Measurements from ENCODE around the gene KLHDC4.
"Not testable (repeated sequence)": the region's sequence is repeated elsewhere in the genome, so short reads cannot be mapped to it uniquely, and the experiment has no call there.

The KLHDC4 gene

GRCh38 chr16:87720446-87720845 is 45.3 kb downstream of the KLHDC4 start:
- DNase-seq (ENCODE audit: low read depth): no peak

- DNase-seq (ENCODE audit: low read depth): not testable (repeated sequence)
Observed at GRCh38 chr16:87718831-87719230, 47.0 kb downstream of the KLHDC4 start.

- no peak for DNase-seq (ENCODE audit: low read depth)
Observed at GRCh38 chr16:87715658-87716057, 50.1 kb downstream of the KLHDC4 start.

DNA sequence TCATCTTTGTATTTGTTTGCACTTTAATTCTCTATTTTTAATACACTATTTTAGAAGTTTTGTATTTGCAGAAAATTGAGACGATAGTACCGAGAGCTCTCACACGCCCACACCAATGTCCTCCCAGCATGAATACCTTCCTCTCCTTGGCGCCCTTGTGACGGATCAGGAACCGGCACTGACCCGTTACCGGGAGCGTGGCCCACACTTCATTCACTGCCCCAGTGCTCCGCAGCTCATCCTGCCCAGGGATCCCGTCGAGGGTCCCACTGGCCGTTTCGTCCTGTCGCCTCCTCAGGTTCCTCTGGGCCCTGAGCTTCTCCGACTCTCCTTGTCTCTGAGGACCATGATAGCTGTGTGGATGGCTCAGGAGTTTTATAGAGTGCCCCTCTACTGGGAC is 50.6 kb downstream of the KLHDC4 start:
- DNase-seq (ENCODE audit: low read depth): no peak

DNA sequence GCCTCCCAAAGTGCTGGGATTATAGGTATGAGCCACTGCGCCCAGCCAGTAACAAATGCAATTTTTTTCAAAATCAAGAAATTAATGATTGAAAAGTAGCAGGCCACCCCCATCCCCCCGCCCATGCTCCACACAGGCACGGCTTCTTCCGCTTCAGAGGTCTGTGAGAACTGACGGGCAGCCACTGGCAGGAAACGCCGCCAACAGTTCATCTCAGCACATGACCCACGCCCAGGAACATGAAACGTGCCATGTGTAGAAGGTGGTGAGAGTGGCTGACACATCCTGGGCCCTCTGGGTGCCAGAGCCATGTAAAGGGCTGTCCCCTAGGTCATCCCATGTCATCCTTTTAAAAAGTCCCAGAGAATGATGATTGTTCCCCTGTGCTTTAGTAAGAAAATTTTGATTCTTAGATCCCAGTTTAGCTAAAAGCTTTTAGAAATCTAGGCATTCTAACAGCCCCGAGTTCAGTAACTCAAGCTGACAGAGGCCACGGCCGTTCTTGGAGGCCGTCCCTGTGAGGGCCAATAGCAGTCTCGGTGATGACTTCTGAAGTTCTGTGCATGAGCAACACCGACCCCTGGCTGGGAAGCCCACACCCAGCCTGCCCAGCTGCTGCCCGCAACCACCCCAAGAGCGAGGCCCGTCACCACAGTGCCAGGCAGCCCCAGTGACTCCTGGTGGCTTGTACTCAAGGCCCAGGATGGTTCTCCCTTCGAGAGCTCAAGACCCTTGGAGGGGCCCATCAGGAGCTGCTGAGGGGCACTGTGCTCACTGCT is 52.1 kb downstream of the KLHDC4 start:
- peak; percentile 35 for DNase-seq (ENCODE audit: low read depth)

DNA sequence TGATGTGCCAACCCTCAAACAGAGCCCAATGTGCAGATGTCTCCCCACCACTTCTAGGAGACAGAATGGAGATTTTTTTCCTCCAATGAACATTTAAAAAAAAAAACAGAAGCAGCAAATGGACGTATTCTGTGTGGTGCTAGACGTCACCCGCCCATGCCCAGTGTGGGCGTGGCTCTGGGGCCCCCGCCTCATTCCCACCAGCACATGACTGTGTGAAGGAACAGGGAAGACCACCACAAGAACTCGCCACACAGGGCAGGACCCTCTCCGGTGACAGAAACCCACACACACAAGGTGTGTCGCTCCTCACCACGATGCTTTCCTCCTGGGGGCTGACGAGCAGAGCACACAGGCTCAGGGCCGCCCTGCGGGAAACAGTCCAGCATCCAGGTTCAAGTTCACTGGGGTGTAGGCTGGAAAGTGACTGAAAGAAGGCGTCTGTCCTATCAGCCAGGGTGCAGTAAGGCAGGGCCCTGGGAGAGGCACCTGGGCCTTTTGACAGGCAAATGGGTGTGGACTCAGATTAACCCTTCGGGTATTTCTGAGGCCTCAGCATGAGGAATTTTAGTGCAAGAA is 53.5 kb downstream of the KLHDC4 start:
- no peak for DNase-seq (ENCODE audit: low read depth)

DNA sequence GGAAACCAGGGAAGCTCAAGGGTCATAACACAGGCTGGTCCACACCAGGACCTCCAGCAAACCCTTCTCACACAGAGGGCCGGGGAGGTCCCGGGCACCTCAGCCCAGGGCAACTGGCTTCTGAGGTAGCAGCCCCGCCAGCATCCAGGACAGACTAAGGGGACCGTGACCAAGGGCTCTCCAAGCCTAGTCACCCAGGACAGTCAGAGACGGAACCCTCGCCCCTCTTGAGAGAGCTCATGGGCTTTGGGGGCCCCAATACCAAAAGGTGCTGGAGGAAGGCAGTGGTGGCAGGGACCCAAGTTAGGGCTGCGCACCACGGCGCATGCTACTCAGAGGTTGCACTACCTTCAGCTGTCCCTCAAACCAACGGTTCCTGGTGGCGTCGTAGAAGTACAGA is 54.9 kb downstream of the KLHDC4 start:
- DNase-seq (ENCODE audit: low read depth): no peak

GRCh38 chr16:87709677-87710076 is 56.1 kb downstream of the KLHDC4 start:
- no peak for DNase-seq (ENCODE audit: low read depth)

DNA sequence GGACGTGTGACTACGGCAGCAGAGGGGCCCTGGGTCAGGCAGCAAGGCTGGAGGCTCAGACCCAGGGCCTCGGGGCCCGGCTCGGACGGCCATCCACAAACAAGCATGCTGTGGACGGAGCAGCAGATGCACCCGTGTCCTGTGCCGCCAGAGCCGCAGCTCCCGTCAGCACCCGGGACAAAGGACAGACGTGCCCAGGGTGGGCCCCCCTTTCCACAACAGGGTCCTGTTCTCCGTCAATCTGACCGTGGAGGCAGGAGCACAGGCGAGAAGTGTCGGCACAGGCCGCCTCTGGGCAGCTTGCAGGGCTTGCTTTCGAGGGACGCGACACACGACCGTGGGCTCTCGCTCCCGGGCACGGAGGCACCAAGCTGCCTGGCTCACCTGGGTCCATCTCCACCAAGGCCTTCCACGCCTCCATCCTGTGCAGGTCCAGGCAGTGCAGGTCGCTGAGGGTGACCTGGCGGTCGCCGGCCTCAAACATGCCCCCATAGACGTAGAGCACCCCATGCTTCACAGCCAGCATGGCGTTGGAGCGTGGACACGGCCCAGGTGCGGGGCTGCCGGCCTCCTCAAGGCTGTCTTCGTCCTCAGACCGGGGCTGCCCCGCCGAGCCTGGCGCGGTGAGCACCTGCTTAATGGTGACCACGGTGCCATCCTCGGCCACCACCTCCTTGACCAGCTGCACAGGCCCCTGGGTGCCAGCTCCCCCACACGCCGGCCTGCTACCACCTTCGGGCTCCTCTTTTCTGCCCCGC is 56.7 kb downstream of the KLHDC4 start:
- DNase-seq (ENCODE audit: low read depth): no peak

GRCh38 chr16:87707714-87708580 is 57.8 kb downstream of the KLHDC4 start:
- no peak for DNase-seq (ENCODE audit: low read depth)

GRCh38 chr16:87707097-87707496 is 58.7 kb downstream of the KLHDC4 start:
- DNase-seq (ENCODE audit: low read depth): no peak

- DNase-seq (ENCODE audit: low read depth): no peak
Observed at GRCh38 chr16:87706278-87707000, 59.3 kb downstream of the KLHDC4 start.

- DNase-seq (ENCODE audit: low read depth): no peak
Observed at GRCh38 chr16:87705771-87706277, 60.0 kb downstream of the KLHDC4 start.

- no peak for DNase-seq (ENCODE audit: low read depth)
Observed at GRCh38 chr16:87704754-87705353, 60.9 kb downstream of the KLHDC4 start.

DNA sequence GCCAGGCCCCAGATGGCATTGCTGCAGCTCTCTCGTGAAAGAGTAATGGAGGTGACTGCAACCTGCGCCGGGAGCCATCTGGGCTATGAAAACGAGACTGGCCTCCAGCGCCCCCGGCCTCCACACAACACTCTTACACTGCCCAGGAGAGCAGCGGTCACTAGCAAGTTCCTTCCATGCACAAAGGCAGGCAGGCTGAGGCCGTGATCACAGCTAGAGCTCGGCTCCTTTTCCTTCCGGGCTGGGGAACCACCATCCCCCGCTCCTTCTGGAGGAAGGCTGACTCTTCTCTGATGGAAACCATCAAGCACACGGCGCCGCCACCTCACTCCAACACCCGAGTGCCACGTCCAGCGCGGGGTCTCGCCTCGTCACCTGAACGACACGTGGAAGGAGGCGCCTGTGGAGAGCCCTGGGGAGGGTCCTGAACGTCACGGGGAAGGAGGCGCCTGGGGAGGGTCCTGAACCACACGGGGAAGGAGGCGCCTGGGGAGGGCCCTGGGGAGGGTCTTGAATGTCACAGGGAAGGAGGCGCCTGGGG is 61.9 kb downstream of the KLHDC4 start:
- no peak for DNase-seq (ENCODE audit: low read depth)

- DNase-seq (ENCODE audit: low read depth): no peak
Observed at GRCh38 chr16:87703071-87703470, 62.7 kb downstream of the KLHDC4 start.

DNA sequence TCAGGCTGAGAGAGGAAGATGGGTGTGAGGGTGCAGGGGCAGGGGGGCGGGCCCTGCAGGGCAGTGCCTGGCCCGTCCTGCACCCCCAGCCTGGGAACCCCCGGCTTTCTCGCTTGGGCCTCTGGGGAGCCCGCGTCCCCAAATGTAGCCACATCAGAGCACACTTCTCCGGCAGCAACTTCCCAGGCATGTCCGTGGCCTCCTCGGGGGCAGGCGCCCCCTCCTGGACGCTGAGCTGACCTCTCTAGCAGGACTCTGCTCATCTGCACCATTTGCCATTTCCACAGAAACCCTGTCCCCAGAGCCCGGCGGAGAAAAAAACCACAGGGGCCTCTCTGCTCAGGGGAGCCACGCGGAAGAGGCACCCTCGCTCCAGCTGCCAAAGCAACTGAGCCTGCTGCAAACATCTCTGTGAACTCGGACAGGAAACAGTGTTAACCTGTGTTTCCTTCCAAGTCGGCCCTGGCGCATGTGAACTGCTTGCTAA is 63.4 kb downstream of the KLHDC4 start:
- no peak for DNase-seq (ENCODE audit: low read depth)

GRCh38 chr16:87701505-87701921 is 64.3 kb downstream of the KLHDC4 start:
- DNase-seq (ENCODE audit: low read depth): no peak

DNA sequence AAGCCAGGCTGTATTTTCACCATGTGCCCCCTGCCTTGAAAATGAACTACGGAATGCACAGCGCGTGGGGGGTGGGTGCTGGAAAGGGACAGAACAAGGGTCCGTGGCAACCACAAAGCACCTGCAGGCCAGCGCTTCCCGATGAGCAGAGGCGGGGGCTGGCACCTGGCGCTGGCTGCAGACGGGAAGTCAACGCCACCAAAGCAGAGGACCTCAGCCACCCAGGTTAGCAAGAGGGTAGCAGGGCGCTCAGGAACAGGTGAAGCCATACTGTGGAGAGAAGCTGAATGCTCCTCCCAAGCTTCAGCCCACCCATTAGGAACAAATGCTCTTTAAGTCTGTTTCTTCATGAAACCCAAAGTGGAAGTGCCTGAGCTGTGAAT is 64.7 kb downstream of the KLHDC4 start:
- DNase-seq (ENCODE audit: low read depth): no peak

DNA sequence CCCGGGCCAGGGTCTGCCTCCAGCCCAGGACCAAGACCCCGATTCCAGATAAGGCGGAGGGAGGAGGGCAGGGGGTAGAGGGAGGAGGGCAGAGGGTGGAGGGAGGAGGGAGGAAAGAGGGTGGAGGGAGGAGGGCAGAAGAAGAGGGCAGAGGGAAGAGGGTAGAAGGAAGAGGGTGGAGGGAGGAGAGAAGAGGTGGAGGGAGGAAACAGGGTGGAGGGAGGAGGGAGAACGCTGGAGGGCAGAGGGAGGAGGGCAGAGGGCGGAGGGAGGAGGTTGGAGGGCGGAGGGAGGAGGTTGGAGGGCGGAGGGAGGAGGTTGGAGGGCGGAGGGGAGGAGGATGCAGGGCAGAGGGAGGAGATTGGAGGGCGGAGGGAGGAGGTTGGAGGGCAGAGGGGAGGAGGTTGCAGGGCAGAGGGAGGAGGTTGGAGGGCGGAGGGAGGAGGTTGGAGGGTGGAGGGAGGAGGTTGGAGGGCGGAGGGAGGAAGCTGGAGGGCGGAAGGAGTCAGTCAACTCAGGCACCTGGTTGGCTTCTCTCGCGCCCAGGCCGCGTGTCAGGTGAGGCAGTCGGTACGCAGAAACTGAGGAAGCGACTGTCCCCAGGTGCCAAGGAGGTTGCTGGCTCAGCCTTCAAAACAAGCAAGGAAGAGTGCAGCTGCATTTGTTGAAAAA is 65.2 kb downstream of the KLHDC4 start:
- DNase-seq (ENCODE audit: low read depth): no peak

All from activated T-helper 1 cell treated with Interleukin-2 at 50 U/mL for 16 hours (primary cell).